GM03348 (cell line): ENCODE results near the gene ANGPT4.

Experiments used
- DNase-seq: peaks from one replicate; pipeline ENCODE4 v3.0.0; 2012; ENCODE audit warnings: low spot score

The ANGPT4 gene, protein sequence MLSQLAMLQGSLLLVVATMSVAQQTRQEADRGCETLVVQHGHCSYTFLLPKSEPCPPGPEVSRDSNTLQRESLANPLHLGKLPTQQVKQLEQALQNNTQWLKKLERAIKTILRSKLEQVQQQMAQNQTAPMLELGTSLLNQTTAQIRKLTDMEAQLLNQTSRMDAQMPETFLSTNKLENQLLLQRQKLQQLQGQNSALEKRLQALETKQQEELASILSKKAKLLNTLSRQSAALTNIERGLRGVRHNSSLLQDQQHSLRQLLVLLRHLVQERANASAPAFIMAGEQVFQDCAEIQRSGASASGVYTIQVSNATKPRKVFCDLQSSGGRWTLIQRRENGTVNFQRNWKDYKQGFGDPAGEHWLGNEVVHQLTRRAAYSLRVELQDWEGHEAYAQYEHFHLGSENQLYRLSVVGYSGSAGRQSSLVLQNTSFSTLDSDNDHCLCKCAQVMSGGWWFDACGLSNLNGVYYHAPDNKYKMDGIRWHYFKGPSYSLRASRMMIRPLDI

DNA sequence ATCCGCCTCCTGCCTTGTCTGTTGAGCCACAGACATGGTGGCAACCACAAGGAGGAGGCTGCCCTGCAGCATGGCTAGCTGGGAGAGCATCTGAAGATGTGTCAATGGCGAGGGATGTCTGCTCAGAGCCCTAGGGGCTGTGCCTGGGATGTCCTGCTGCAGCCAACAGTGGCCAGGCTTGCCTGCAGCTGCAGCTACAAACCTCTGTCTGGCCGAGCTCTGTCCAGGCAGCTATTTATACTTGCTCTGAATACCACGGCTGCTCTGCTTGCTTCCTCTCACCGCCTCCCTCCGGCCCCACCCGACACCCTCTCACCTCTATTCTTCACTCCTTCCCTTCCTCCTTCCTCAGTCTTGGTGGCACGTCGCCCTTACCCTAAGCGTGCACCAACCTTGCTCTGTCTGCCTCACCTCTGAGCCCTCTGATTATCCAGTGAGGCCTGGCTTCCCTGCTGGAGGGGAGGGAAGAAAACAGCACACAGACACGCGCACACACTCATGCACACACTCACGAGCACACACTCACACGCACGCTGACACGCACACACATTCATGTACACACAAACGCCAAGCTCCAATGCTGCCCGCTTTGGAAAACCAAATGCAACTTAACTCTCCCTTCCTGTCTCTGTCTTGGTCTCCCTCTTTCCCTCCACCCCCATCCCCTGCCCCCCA lies at the start of gene ANGPT4:
TSS of gene ANGPT4 (minus strand) at position 210 of the 675 bp plus-strand sequence. CDS start at position 90, 120 bp downstream.
- DNase-seq = no peak

DNA sequence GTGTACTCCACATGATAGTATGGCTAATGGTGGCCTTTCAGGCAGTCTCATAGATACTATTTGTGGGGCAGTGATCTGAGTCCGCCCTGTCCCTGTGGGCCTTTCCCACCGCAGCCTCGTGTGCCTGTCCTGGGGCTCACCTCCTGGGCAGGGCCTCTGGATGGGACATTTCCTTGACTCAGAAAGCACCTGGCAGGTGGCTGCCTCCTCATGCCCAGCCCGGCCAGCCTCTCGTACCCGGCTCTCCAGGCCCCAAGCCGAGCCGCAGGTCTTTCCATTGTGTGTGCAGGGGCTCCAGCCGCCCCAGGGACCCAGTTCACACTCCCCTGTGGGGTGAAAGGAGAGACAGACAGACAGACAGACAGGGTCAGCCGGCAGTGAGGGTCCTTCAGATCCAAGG lies 47.7 kb upstream of the ANGPT4 start:
- no peak for DNase-seq

DNA sequence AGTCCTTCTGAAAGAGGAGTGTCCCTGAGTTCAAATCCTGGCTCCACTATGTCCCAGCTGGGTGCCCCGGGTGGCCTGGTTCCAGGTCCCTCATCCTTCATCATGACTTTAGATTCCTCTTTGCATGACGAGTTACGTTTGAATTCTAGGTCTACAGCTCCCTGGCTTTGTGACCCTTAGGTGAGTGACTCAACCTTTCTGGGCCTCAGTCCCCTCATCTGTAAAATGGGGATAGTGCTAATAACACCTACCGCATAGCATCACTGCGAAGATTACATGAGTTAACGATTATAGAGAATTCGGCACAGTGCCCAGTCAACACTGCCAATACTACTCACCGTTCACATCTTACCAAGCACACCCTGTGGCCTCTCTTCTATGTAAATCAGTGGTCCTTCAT lies 46.5 kb upstream of the ANGPT4 start:
- no peak for DNase-seq

- no peak for DNase-seq
Measured at GRCh38 chr20:962223-962622, 46.1 kb upstream of the ANGPT4 start.

GRCh38 chr20:961768-962167 lies 45.6 kb upstream of the ANGPT4 start:
- no peak for DNase-seq

GRCh38 chr20:959996-960615 lies 44.0 kb upstream of the ANGPT4 start:
- DNase-seq = no peak

- DNase-seq = no peak
Measured at GRCh38 chr20:958936-959815, 43.0 kb upstream of the ANGPT4 start.

DNA sequence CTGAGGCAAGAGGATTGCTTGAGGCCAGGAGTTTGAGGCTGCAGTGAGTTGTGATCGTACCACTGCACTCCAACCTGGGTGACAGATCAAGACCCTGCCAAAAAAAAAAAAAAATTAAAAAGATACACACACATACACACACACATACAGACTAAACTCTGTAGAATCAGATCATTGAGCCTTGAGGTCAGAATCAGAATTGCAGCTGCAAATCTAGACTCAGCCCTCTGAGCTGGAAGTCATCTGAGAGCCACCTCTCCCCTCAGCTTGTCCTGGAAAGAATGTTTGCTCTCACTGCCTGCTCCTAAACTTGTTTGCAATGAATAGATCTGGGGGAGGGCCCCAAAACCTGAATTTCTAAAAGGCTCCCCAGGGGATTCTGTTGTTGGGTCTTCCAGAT lies 41.4 kb upstream of the ANGPT4 start:
- DNase-seq = no peak

DNA sequence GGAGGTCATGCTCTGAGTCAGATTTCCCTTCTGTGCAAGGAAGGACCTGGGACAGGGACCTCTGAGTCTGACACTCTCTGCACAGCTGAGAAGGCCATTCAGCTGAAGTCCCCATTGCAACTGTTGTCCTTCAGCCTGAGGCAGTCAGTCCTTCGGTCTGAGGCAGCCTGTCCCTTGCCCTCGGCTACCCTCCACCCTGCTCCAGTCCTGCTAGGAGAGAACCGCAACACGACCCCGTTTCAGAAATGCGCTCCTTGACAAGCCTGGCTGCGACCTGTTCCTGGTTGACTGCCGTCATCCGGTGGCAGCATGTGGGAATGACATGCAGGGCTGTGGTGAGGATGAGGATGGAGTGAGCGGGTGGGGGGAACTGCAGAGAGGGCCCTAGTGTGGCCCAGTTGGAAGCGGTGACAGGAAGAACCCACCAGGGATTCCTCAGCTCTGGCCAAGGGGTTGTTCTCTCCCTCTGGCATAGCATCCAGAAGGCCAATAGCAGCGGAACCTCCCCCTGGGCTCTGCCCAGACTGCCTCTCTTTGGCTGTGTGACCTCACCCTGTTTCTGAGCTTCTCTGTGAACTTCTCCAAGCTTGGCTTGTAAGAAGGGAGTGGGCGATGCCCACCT lies 40.3 kb upstream of the ANGPT4 start:
- DNase-seq = peak; percentile 89

- no peak for DNase-seq
Measured at GRCh38 chr20:955656-956055, 39.5 kb upstream of the ANGPT4 start.

DNA sequence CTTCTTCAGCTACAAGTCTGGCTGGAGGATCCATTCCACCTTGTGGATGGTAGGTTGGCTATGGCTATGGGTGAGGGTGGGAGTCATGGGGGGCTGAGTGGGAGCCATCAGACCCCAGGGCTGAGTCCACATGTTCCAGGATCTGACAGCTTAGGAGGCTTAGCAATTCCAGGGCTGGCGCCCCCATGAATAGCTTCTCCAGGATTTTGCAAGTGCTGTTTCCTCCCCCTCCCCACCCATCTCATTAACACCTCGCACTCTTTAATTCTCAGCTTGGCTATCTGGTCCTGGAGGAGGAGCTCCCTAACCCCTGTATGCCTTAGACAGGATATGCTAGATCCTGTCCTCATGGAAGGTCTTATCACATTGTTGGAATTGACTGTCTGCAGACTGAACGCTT lies 39.0 kb upstream of the ANGPT4 start:
- DNase-seq = no peak

GRCh38 chr20:953742-954141 lies 37.6 kb upstream of the ANGPT4 start:
- DNase-seq = peak; percentile 51

DNA sequence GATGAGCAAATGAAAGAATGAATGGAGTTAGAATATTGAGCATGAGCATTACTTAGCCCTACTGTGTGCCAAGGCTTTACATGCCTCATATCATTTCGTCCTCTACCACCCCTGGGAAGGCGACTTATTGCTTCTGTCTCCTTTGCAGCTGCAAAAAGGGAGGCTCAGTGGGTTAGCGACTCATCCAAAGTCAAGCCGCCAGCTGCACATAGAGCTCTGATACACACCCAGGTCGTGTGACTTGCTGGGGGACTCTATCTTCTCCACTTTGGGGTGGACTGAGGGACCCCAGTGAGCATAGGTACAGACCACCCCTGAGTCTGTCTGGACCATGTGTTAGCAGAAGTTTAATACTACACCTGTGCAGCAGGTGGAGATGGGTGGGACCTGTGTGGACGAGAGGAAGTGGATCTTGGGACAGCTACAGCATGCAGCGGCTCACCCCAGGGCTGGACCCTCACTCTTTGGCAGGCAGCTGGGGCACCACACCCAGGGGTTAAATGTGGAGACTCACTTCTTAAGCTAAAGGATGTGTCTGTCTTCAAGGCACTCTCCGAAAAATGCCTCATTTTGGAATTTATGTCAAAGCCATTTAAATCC lies 36.2 kb upstream of the ANGPT4 start:
- DNase-seq = no peak

GRCh38 chr20:951384-952169 lies 35.4 kb upstream of the ANGPT4 start:
- DNase-seq = no peak

GRCh38 chr20:949717-950116 lies 33.6 kb upstream of the ANGPT4 start:
- no peak for DNase-seq

DNA sequence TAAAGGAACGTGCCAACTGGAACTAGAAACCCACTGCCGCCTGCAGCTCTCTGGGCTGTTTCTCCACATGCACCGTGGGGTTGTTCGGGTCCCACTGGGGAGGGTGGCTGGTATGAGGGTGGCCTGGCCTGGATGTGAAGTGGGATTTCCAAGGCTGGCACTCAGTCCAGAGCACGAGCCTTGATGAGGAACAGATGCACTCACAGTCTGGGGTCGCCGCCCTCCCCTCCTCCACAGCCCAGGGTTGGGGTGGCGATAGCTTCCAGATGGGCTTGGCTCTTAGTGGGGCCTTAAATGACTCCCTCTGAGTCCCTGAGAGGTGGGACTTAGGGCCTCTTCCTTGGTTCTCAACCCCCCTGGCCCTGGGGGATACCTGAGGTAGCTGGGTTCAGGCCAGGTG lies 30.7 kb upstream of the ANGPT4 start:
- no peak for DNase-seq

DNA sequence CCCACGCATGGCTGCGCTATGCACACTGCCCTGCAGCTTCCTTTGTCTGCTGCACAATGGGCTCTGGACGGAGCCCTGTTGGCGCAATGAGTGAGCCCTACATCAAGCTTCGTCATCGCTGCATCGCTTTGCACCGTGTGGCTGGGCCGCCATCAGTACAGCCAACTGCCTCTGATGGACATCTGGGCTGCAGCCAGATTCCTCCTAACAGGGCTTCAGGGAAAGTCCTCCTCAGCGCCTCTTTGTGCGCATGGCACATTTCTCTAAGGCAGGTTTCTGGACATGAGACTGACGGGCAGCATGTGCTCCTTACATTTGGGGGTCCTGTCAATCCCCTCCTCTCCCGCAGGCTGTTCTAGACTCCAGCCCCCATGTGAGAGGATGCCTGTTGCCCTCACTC lies 29.7 kb upstream of the ANGPT4 start:
- no peak for DNase-seq

GRCh38 chr20:944774-945410 lies 28.8 kb upstream of the ANGPT4 start:
- DNase-seq = no peak

DNA sequence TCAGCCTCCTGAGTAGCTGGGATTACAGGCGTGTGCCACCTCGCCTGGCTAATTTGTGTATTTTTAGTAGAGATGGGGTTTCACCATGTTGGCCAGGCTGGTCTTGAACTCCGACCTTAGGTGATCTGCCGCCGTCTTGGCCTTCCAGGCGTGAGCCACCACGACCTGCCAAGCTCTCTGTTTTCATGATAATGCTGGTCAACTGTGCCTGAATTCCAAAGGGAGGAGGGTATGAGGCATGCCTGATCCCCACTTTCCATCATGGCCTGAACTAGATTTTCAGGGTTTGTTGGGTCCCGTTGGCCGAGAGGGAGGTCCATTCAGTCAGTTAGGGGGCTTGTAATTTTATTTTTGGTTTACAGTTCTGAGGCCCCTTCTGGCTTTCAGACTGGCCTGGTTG lies 28.0 kb upstream of the ANGPT4 start:
- no peak for DNase-seq

DNA sequence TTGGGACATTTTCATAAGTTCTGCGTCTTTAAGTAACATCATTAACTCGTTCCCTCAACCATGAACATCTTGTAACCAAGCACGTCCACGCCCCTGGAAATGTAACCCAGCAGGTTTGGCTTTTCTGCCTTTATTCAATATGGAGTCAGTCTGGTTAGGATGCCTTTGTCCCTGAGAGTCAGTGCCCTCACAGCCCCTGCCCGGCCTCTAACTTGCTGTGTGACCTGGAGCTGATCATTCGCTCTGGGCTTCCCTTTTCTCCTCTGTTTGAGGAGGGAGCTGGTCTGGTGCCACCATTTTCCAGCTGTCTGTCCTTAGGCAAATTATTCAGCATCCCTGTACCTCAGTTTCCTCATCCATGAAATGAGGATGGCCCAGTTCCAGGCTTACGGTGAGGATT lies 26.5 kb upstream of the ANGPT4 start:
- DNase-seq = no peak
